ENCODE data around the gene PRUNE2.
A peak's percentile ranks its signal among the peaks of the same experiment; 100 is the strongest.
"Not testable (repeated sequence)": the region's sequence is repeated elsewhere in the genome, so short reads cannot be mapped to it uniquely, and the experiment has no call there.

Gene PRUNE2, protein sequence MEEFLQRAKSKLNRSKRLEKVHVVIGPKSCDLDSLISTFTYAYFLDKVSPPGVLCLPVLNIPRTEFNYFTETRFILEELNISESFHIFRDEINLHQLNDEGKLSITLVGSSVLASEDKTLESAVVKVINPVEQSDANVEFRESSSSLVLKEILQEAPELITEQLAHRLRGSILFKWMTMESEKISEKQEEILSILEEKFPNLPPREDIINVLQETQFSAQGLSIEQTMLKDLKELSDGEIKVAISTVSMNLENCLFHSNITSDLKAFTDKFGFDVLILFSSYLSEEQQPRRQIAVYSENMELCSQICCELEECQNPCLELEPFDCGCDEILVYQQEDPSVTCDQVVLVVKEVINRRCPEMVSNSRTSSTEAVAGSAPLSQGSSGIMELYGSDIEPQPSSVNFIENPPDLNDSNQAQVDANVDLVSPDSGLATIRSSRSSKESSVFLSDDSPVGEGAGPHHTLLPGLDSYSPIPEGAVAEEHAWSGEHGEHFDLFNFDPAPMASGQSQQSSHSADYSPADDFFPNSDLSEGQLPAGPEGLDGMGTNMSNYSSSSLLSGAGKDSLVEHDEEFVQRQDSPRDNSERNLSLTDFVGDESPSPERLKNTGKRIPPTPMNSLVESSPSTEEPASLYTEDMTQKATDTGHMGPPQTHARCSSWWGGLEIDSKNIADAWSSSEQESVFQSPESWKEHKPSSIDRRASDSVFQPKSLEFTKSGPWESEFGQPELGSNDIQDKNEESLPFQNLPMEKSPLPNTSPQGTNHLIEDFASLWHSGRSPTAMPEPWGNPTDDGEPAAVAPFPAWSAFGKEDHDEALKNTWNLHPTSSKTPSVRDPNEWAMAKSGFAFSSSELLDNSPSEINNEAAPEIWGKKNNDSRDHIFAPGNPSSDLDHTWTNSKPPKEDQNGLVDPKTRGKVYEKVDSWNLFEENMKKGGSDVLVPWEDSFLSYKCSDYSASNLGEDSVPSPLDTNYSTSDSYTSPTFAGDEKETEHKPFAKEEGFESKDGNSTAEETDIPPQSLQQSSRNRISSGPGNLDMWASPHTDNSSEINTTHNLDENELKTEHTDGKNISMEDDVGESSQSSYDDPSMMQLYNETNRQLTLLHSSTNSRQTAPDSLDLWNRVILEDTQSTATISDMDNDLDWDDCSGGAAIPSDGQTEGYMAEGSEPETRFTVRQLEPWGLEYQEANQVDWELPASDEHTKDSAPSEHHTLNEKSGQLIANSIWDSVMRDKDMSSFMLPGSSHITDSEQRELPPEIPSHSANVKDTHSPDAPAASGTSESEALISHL (N-terminal part only)

DNA sequence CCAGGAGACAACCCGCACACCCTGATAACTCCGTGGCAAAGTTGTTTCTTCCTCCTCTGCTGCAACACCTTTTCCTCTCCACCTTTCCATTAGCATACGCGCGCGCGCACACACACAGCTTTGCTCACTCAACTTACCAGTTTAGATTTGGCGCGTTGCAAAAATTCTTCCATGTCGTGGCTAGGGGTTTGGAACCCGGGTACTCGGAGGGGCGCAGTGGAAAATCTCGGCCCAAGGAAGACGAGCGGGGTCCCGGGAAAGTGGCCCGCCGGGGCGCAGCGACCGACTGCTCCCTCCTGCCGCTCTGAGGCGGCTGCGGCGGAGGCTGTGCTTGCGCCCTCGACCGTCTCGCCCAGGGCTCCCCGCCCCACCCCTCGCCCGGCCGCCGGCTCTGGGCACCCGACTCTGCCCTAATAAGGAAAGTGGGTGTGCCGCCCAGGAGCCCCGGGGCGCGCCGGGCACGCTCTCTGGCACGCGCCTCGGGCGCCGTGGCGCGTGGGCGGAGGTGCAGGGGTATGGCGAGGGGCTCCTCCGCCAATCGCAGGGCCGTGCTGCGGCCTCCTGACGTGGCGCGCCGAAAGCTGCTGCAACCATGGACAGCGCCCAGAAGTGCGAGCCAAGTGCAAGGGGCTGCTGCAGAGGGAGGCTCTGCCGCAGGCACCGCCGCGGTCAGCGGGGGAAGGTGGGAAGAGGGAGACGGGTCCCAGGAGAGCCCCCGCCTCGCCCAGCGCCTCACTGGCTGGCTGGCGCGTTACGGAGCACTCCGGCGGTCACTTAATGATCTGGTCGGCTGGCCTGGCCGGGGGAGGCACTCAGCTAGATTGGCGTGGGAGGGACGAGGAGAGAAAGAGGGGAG, at the start of gene PRUNE2:
Gene PRUNE2, minus strand, starts transcription at position 324 of the 856 bp plus-strand sequence. Its CDS starts 151 bp downstream, at position 173.
- TF ChIP-seq, protein P1, sequence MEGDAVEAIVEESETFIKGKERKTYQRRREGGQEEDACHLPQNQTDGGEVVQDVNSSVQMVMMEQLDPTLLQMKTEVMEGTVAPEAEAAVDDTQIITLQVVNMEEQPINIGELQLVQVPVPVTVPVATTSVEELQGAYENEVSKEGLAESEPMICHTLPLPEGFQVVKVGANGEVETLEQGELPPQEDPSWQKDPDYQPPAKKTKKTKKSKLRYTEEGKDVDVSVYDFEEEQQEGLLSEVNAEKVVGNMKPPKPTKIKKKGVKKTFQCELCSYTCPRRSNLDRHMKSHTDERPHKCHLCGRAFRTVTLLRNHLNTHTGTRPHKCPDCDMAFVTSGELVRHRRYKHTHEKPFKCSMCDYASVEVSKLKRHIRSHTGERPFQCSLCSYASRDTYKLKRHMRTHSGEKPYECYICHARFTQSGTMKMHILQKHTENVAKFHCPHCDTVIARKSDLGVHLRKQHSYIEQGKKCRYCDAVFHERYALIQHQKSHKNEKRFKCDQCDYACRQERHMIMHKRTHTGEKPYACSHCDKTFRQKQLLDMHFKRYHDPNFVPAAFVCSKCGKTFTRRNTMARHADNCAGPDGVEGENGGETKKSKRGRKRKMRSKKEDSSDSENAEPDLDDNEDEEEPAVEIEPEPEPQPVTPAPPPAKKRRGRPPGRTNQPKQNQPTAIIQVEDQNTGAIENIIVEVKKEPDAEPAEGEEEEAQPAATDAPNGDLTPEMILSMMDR (IDR thresholded peaks at IDR 0.05; ENCODE audit: insufficient read depth, low read length, missing control alignments): peak; percentile 13
- CTCF ChIA-PET: interaction anchor here (1.0 kb wide), 2 partner anchors 91 to 97 kb away, joined by 3 read pairs; no protein-coding TSS in a partner anchor
- POLR2A ChIA-PET: interaction anchor here (0.8 to 1.2 kb wide), 2 partner anchors 9 to 39 kb away, joined by 3 read pairs; no protein-coding TSS in a partner anchor
- DNase-seq (ENCODE audit: low read depth, low spot score): peak; percentile 38
- peak within 1 kb of the TSS; percentile 78 for H3K4me3 ChIP-seq (ENCODE audit: low read depth, low read length)

DNA sequence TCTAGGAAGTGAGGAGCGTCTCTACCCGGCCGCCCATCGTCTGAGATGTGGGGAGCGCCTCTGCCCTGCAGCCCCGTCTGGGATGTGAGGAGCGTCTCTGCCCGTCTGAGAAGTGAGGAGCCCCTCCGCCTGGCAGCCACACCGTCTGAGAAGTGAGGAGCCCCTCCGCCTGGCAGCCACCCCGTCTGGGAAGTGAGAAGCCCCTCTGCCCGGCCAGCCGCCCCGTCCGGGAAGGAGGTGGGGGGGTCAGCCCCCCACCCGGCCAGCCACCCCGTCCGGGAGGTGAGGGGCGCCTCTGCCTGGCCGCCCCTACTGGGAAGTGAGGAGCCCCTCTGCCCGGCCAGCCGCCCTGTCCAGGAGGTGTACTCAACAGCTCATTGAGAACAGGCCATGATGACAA, 49.5 kb upstream of the PRUNE2 start:
- POLR2A ChIA-PET; H3K4me3 ChIP-seq (ENCODE audit: low read depth, low read length); CTCF ChIA-PET; DNase-seq (ENCODE audit: low read depth, low spot score): not testable (repeated sequence)

DNA sequence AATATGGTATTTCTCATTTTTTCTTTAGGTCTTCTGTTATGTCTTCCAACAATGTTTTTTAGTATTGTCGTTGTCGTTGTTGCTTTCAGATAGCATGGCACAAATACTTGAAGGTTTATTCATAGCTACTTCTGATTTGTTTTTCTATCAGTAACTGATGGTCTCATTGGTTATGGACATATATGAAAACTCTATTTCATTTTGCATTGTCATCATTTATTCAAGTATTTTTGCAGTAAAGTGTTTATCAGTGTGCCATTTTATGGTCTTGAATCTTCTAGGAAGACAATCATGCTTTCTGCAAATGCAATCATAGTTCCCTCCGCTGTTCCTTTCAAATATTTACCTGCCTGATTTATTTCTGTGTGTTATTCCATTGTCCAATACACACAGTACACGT, 44.0 kb upstream of the PRUNE2 start:
- TF ChIP-seq, protein P1 (IDR thresholded peaks at IDR 0.05; ENCODE audit: insufficient read depth, low read length, missing control alignments): no peak
- ChIA-PET POLR2A (no interaction called here), CTCF (no interaction called here)
- no peak for DNase-seq (ENCODE audit: low read depth, low spot score)
- no peak overlapping the region for H3K4me3 ChIP-seq (ENCODE audit: low read depth, low read length)

DNA sequence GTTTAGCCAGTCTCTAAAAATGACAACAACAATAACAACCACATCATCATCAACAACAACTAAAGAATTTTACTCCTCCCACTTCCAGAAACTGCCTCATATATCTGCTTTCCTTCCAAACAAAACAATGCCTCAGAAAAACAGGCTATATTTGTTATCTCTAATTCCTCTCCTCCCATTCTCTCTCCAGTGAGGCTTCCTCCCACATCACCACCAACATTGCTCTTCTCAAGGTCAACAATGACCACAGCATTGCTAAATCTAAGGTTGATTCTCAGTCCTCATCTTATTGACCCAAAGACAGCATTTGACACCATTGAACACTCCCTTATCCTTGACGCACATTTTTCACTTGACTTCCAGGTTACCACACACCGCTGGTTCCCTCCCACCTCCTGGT, 38.1 kb upstream of the PRUNE2 start:
- ChIA-PET POLR2A (no interaction called here), CTCF (no interaction called here)
- no peak for DNase-seq (ENCODE audit: low read depth, low spot score)
- H3K4me3 ChIP-seq (ENCODE audit: low read depth, low read length): no peak overlapping the region
- TF ChIP-seq, protein P1 (IDR thresholded peaks at IDR 0.05; ENCODE audit: insufficient read depth, low read length, missing control alignments): no peak

DNA sequence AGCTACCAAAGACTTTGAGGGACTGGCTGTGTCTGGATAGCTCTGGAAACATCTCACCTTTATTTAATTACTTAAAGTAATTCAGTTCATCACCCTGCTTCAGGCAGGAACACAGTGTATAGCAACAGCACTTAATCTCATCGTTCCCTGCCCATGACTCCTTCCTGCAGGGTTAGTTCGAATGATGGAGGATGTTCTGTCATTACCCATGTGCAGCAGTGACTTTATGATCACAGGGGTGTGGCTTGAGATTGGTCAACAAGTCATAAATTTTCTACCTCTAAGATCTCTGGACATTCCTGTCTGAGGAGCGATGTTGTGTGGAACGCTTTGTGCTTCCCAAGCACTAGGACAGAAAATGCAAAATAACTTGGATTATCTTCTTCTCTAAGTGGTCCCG, 37.1 kb upstream of the PRUNE2 start:
- TF ChIP-seq, protein P1 (IDR thresholded peaks at IDR 0.05; ENCODE audit: insufficient read depth, low read length, missing control alignments): no peak
- POLR2A ChIA-PET: no interaction called here
- H3K4me3 ChIP-seq (ENCODE audit: low read depth, low read length): no peak overlapping the region
- CTCF ChIA-PET: no interaction called here
- DNase-seq (ENCODE audit: low read depth, low spot score): no peak

DNA sequence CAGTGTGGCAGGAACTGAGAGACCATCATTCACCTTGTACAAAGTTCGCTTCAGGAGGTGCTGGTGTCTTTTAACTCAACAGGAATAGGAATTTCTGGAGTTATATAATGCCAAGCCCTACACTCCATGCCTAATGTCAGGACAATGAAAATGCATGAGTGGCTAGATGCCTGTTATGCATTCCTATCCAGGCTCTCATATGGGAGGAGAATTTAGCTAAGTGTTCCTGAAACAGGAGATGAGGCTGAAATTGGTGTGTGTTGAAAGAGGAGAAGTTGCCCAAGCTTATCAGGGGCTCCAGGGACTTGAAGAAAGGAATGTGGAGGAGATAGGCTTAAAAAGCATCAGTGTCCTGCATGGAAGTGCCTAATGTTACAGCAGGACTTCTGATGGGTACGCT, 26.8 kb upstream of the PRUNE2 start:
- no peak for DNase-seq (ENCODE audit: low read depth, low spot score)
- TF ChIP-seq, protein P1 (IDR thresholded peaks at IDR 0.05; ENCODE audit: insufficient read depth, low read length, missing control alignments): no peak
- ChIA-PET CTCF (no interaction called here), POLR2A (interaction anchor here (0.6 kb wide), 1 partner anchor 1374 kb away, joined by 3 read pairs; no protein-coding TSS in a partner anchor)
- no peak overlapping the region for H3K4me3 ChIP-seq (ENCODE audit: low read depth, low read length)

All from AG04449 (cell line).